HG02973 (cell line): Measurements from ENCODE around the gene CRYZL1.

Experiments used
- ATAC-seq: cut with Tn5 transposase; IDR thresholded peaks from one replicate; pipeline ENCODE4 v1.9.1; 2021; ENCODE audit warnings: moderate library complexity; ENCODE audit not compliant: unreplicated experiment

Gene CRYZL1

DNA sequence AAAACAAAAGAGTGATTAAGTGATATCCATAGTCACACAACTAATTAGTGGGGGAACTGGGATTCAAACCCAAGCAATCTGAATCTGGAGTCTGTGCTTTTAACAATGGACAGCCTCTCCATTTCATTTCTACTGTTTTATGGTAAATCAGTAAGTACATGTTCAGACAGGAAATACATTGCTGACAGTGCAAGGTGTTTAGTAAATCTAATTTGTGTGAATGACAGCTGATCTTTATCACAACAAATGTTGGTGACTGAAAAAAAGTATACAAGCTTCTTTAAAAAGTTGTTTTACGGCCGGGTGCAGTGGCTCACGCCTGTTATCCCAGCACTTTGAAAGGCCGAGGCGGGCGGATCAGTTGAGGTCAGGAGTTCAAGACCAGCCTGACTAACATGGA, 73.6 kb downstream of the CRYZL1 start:
- ATAC-seq, result no peak

DNA sequence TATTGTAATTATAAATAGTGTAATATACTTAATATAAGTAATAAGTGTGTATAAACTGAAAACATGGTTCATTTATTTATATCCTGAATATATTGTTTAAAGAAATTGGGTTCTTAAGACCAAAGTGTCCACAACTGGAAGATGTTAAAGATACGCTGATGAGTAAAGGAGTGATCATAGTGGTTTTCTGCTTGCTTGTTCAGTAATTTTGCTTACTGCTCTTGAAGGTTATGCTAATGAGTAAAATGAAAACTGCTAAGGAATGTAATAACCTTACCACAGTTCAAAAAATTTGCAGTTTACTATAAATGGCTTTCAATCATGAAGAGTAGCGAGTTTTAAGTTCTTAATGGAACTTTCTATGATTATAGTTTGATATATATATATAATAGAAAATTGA, 75.0 kb downstream of the CRYZL1 start:
- no peak for ATAC-seq

DNA sequence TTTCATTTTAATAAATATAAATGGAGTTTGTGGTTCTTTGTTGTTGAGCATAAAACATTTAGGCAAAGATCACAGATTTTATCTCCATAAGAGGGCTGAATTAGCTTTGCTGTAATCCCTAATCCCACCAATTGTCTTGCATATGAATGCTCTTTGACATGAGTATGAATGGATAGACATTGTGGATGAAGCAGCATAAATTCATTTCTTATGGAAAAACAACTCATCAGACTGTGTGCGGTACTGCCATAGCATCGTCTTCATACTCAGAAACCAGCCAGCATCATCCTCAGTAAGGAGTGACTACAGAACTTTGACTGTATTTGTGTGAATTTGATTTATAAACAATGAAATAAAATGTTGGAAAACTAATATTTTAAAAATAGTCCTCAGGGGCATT, 79.2 kb downstream of the CRYZL1 start:
- ATAC-seq, result no peak

DNA sequence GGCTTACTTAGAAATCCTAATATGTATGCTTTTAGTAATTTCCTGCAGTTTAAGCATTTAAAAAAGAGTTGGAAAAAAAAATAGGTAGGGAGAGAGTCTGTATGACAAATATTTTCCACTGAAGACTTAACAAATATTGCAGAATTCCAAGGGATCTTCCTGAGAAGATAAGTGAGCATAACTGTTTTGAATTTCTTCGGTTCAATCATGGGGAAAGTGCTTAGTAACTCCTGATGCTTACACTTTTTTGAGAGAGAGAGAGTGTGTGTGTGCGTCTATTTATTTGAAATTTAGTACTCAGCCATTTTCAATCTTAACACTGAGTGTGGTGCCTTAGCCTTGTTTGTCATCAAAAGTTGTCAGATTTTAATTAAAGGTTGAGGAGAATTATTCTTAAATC, 80.2 kb downstream of the CRYZL1 start:
- ATAC-seq, result no peak

DNA sequence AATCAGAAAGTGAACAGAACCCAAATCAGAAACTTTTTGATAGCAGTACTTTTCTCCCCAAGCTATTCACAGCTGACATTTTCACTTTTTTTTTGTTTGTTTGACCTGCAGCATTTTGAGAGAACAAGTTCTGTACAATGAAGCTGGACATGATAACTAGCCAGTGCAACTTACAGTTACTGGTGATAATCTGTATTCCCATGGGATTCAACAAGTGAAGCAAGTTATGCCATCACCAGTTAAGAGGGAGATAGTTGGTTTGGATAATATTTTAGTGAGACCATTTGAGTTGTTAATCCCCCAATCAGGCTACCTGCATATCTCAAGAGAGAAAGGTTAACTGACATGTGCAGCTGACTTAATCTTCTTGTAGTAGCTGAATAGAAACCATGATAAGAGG, 80.6 kb downstream of the CRYZL1 start:
- ATAC-seq, result no peak

DNA sequence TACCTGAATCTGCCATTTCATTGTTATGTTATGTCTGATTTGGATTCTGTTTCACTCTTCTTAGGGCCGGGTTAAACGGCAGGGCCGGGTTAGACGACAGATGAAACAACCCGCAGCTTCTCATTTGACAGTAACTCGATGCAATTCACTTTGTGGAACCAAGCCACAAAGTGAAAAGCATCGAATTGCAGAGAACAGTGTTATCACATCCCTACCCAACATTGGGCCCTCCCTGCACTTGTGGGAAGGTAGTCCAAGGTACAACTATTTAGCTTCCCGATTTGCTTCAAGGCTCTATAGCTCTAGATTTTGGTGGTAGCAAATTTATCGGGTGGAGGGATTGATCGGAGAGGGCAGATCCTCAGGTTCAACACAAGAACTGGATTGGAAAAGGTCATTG, 81.7 kb downstream of the CRYZL1 start:
- no peak for ATAC-seq

DNA sequence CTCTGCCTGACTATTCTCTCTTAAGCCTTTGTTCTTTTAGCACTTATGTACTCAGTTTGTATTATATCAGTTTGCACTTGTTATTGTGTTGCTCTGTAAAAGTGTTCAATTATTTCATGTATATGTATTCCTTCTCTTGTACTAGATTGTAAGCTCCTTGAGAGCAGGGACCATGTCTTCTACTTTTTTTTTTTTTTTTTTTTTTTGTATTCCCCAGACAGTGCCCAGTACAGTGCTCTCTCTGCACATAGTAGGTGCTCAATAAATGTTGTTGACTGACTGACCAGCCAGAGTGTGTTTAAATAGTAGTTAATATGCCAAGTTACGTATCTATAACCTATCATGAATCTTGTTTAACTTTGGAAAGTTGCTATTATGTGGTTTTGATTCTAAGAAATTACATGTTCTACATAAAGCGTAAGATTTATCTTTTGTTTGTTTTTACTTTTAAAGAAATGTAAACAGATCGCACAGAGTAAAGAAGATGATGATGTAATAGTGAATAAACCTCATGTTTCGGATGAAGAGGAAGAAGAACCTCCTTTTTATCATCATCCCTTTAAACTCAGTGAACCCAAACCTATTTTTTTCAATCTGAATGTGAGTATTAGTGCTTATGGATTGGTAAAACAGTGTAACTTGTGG, 82.6 kb downstream of the CRYZL1 start:
- no peak for ATAC-seq

DNA sequence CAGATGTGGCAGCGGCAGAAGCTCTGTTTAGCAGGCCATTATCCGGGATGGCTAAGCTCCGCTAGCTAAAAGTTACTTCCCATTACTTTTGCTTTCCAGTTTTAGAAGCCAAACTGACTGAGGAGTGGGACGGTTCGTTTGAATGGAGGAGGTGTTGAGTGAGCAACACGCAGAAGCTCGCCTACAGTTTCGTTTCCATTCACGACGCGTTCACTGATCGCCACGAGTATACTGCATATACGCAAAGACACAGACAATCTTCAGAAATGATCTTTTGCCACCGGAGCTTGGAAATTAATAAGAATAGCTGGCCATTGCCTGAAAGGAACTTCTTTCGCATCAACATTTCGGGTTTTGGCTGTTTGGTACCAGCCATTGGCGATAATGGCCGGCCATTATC, 84.1 kb downstream of the CRYZL1 start:
- no peak for ATAC-seq

DNA sequence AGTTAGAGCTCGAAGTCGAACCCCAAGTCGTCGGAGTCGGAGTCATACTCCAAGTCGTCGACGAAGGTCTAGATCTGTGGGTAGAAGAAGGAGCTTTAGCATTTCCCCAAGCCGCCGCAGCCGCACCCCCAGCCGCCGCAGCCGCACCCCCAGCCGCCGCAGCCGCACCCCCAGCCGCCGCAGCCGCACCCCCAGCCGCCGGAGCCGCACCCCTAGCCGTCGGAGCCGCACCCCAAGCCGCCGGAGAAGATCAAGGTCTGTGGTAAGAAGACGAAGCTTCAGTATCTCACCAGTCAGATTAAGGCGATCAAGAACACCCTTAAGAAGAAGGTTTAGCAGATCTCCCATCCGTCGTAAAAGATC, 86.6 kb downstream of the CRYZL1 start:
- no peak for ATAC-seq

DNA sequence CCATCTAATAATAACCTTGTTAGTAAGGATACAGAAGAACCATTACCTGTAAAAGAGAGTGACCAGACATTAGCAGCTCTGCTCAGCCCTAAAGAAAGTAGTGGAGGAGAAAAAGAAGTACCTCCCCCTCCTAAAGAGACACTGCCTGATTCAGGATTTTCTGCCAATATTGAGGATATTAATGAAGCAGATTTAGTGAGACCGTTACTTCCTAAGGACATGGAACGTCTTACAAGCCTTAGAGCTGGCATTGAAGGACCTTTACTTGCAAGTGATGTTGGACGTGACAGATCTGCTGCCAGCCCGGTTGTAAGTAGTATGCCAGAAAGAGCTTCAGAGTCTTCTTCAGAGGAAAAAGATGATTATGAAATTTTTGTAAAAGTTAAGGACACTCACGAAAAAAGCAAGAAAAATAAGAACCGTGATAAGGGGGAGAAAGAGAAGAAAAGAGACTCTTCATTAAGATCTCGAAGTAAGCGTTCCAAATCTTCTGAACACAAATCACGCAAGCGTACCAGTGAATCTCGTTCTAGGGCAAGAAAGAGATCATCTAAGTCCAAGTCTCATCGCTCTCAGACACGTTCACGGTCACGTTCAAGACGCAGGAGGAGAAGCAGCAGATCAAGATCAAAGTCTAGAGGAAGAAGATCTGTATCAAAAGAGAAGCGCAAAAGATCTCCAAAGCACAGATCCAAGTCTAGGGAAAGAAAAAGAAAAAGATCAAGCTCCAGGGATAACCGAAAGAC, 87.1 kb downstream of the CRYZL1 start:
- no peak for ATAC-seq

DNA sequence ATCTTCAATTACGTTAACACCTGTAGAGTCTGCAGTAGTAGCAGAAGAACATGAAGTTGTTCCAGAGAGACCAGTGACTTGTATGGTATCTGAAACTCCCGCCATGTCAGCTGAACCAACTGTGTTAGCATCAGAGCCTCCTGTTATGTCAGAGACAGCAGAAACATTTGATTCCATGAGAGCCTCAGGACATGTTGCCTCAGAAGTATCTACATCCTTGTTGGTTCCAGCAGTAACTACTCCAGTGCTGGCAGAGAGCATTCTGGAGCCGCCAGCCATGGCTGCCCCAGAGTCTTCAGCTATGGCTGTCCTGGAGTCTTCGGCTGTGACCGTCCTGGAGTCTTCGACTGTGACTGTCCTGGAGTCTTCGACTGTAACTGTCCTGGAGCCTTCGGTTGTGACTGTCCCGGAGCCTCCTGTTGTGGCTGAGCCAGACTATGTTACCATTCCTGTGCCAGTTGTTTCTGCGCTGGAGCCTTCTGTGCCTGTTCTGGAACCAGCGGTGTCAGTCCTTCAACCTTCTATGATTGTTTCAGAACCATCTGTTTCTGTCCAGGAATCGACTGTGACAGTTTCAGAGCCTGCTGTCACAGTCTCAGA, 88.4 kb downstream of the CRYZL1 start:
- ATAC-seq, result no peak

DNA sequence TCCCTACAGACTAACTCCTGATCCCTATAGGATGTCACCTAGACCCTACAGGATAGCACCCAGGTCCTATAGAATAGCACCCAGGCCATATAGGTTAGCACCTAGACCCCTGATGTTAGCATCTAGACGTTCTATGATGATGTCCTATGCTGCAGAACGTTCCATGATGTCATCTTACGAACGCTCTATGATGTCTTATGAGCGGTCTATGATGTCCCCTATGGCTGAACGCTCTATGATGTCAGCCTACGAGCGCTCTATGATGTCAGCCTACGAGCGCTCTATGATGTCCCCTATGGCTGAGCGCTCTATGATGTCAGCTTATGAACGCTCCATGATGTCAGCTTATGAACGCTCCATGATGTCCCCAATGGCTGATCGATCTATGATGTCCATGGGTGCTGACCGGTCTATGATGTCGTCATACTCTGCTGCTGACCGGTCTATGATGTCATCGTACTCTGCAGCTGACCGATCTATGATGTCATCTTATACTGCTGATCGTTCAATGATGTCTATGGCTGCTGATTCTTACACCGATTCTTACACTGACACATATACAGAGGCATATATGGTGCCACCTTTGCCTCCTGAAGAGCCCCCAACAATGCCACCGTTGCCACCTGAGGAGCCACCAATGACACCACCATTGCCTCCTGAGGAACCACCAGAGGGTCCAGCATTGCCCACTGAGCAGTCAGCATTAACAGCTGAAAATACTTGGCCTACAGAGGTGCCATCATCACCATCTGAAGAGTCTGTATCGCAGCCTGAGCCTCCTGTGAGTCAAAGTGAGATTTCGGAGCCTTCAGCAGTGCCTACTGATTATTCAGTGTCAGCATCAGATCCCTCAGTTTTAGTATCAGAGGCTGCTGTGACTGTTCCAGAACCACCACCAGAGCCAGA, 89.2 kb downstream of the CRYZL1 start:
- no peak for ATAC-seq

DNA sequence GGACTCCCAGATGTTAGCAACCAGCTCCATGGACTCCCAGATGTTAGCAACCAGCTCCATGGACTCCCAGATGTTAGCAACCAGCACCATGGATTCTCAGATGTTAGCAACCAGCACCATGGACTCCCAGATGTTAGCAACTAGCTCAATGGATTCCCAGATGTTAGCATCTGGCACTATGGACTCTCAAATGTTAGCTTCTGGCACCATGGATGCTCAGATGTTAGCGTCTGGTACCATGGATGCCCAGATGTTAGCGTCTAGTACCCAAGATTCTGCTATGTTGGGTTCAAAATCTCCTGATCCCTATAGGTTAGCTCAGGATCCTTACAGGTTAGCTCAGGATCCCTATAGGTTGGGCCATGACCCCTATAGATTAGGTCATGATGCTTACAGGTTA, 89.9 kb downstream of the CRYZL1 start:
- no peak for ATAC-seq

DNA sequence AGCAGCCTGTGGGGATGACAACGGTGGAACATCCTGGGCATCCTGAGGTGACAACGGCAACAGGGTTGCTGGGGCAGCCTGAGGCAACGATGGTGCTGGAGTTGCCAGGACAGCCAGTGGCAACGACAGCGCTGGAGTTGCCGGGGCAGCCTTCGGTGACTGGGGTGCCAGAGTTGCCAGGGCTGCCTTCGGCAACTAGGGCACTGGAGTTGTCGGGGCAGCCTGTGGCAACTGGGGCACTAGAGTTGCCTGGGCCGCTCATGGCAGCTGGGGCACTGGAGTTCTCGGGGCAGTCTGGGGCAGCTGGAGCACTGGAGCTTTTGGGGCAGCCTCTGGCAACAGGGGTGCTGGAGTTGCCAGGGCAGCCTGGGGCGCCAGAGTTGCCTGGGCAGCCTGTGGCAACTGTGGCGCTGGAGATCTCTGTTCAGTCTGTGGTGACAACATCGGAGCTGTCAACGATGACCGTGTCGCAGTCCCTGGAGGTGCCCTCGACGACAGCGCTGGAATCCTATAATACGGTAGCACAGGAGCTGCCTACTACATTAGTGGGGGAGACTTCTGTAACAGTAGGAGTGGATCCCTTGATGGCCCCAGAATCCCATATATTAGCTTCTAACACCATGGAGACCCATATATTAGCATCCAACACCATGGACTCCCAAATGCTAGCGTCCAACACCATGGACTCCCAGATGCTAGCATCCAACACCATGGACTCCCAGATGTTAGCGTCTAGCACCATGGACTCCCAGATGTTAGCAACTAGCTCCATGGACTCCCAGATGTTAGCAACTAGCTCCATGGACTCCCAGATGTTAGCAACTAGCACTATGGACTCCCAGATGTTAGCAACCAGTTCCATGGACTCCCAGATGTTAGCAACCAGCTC, 90.5 kb downstream of the CRYZL1 start:
- ATAC-seq, result no peak

DNA sequence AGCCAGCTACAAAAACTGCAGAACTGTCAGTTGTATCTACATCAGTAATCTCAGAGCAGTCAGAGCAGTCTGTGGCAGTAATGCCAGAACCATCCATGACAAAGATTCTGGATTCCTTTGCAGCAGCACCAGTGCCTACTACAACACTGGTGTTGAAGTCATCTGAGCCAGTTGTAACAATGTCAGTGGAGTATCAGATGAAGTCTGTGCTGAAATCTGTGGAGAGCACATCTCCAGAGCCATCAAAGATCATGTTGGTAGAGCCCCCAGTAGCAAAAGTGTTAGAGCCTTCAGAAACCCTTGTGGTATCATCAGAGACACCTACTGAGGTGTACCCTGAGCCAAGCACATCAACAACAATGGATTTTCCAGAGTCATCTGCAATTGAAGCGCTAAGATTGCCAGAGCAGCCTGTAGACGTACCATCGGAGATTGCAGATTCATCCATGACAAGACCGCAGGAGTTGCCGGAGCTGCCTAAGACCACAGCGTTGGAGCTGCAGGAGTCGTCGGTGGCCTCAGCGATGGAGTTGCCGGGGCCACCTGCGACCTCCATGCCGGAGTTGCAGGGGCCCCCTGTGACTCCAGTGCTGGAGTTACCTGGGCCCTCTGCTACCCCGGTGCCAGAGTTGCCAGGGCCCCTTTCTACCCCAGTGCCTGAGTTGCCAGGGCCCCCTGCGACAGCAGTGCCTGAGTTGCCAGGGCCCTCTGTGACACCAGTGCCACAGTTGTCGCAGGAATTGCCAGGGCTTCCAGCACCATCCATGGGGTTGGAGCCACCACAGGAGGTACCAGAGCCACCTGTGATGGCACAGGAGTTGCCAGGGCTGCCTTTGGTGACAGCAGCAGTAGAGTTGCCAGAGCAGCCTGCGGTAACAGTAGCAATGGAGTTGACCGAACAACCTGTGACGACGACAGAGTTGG, 91.4 kb downstream of the CRYZL1 start:
- no peak for ATAC-seq

DNA sequence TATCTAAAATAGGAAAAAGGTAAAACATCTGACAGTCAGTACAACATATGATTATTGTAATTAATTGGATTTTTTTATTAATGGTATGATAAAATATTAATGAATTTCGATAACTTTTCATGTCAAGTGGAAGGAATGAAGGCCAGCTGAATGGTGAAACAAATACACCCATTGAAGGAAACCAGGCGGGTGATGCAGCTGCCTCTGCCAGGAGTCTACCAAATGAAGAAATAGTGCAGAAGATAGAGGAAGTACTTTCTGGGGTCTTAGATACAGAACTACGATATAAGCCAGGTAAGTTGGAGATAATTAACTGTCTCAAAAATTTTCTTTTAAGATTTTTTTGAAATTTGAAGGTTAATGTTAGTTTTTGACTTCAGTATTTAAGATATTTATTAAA, 95.5 kb downstream of the CRYZL1 start:
- no peak for ATAC-seq

DNA sequence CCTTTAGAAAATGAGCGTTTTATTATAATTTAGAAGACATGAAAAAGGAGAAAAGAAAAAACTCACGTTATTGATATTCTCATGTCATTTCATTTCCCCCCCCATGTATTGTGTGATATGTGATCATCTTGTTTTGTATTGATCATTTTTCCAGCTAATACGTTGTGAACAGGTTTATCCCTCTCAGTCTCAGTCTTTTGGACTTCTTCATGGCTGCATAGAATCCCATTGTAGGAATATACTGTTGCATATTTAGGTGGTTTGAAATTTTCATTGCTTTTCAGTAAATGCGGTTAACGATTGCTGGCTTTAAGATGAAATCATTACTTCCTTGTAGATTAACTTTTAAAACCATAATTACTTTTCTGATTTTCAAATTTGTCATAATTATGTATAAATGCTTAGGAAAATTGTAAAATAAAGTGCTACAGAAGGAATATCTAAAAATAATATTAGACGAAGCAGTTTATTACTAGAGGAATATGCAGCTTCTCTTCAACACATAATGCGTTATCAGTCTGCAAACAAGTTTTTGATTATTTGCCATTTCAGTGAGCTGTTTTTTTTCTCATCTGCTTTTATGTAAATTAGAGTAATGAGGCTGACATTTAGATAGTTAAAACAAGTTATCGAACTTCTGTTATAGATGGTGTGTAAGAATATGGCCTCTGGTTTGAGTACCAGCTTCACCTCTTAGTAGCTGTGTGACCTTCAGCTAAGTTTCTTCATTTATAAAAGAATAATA, 96.9 kb downstream of the CRYZL1 start:
- no peak for ATAC-seq

DNA sequence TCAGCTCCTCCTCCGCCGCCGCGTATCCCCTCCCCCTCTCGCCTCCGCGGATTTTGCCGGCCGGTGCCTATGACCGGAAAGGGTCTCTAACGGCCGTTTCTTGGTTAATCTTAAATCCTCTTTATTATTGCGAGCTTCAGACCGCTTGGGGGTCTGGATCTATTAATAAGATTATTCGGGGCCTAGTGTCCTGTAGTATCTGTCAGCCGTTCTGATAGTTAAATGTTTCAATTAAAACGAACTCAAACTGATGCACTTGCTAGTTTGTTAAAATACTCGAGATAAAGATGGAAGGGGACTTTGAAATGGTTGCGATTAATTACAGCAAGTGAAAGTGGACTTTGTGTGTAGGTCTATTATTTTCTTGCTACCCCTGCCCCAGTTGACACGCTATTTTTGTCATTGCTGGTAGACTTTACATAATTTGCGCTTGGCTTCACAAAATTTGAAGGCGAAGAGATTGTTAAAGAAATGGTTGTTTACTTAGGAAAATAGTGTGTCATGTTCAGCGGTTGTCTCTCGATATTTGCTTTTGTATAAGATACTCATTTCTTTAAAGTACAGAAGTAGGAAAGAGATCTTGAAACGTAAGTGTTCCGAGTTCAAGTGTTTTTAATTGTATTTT, 97.9 kb downstream of the CRYZL1 start:
- ATAC-seq, result no peak
